ENCODE results near the gene RNF44.
"Not testable (repeated sequence)": the region's sequence is repeated elsewhere in the genome, so short reads cannot be mapped to it uniquely, and the experiment has no call there.

RNF44 gene

DNA sequence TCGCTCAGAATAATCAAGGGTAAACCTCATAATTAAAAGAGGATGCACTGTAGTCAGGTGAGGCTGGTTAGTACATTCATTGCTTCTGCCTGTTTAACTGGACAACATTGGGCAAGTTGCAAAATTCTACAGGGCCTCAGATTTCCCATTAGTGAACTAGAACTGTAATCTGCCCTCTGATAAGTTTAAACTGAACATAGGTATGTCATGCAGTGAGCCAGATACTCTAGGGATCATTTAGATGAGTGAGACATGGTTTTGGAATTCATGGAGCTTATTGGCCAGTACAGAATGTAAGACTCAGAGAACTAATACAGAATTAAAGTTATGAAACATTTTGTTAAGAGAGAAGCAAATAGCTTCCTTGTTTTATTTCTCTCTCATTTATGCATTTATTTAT lies 35.9 kb downstream of the RNF44 start:
- H3K36me3 ChIP-seq (ENCODE audit: control insufficient read depth in 2 of 2, insufficient read depth in 2 of 2, low read length in 2 of 2): peaks cover 48 to 58% of the 10 kb centered on the region in 2 donors
- no peaks in the 10 kb centered on the region for H3K9me3 ChIP-seq (ENCODE audit: control insufficient read depth in 2 of 2, low read length in 2 of 2)
- no peak overlapping the region for H3K27ac ChIP-seq (ENCODE audit: low read depth in 2 of 2, low read length in 2 of 2)
- no peaks in the 10 kb centered on the region for H3K4me1 ChIP-seq (ENCODE audit: control insufficient read depth in 2 of 2, insufficient read depth in 2 of 2, low read length in 2 of 2)
- no peaks in the 10 kb centered on the region for H3K27me3 ChIP-seq (ENCODE audit: control insufficient read depth in 2 of 2, insufficient read depth in 2 of 2, low read length in 2 of 2)
- H3K4me3 ChIP-seq (ENCODE audit: low read length in 2 of 2): no peak overlapping the region
- H3K9ac ChIP-seq (ENCODE audit: low read depth in 1 of 2, low read length in 2 of 2): no peak overlapping the region

- Histone ChIP-seq H3K9me3 (ENCODE audit: control insufficient read depth in 2 of 2, low read length in 2 of 2) (no peaks in the 10 kb centered on the region), H3K36me3 (ENCODE audit: control insufficient read depth in 2 of 2, insufficient read depth in 2 of 2, low read length in 2 of 2) (peaks cover 56 to 61% of the 10 kb centered on the region in 2 donors)
These were observed 36.7 kb downstream of the RNF44 start for GRCh38 chr5:176500511-176500910.

GRCh38 chr5:176499273-176499672 lies 37.9 kb downstream of the RNF44 start:
- Histone ChIP-seq H3K27me3 (ENCODE audit: control insufficient read depth in 2 of 2, insufficient read depth in 2 of 2, low read length in 2 of 2) (no peaks in the 10 kb centered on the region), H3K4me3 (ENCODE audit: low read length in 2 of 2) (no peak overlapping the region), H3K9ac (ENCODE audit: low read depth in 1 of 2, low read length in 2 of 2) (no peak overlapping the region), H3K36me3 (ENCODE audit: control insufficient read depth in 2 of 2, insufficient read depth in 2 of 2, low read length in 2 of 2) (peaks cover 60 to 67% of the 10 kb centered on the region in 2 donors), H3K27ac (ENCODE audit: low read depth in 2 of 2, low read length in 2 of 2) (no peak overlapping the region), H3K9me3 (ENCODE audit: control insufficient read depth in 2 of 2, low read length in 2 of 2) (no peaks in the 10 kb centered on the region), H3K4me1 (ENCODE audit: control insufficient read depth in 2 of 2, insufficient read depth in 2 of 2, low read length in 2 of 2) (no peaks in the 10 kb centered on the region)

More at GRCh38 chr5:176500511-176500910, 36.7 kb downstream of the RNF44 start:
- Histone ChIP-seq H3K9ac (ENCODE audit: low read depth in 1 of 2, low read length in 2 of 2) (no peak overlapping the region), H3K4me1 (ENCODE audit: control insufficient read depth in 2 of 2, insufficient read depth in 2 of 2, low read length in 2 of 2) (no peaks in the 10 kb centered on the region), H3K27ac (ENCODE audit: low read depth in 2 of 2, low read length in 2 of 2) (no peak overlapping the region), H3K4me3 (ENCODE audit: low read length in 2 of 2) (no peak overlapping the region), H3K27me3 (ENCODE audit: control insufficient read depth in 2 of 2, insufficient read depth in 2 of 2, low read length in 2 of 2) (no peaks in the 10 kb centered on the region)

DNA sequence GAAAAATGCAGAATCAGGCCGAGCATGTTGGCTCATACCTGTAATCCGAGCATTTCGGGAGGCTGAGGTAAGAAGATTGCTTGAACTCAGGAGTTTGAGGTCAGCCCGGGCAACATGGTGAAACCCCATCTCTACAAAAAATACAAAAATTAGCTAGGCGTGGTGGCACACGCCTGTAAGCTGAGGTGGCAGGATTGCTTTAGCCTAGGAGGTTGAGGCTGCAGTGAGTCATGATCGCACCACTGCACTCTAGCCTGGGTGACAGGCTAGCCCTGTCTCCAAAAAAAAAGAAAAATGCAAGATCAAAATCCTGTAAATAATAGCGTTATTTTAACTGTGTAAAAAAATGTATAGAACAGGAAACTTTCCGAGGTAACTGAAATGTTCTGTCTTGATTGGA lies 39.4 kb downstream of the RNF44 start:
- Histone ChIP-seq H3K4me3 (ENCODE audit: low read length in 2 of 2) (no peak overlapping the region), H3K9ac (ENCODE audit: low read depth in 1 of 2, low read length in 2 of 2) (no peak overlapping the region), H3K27me3 (ENCODE audit: control insufficient read depth in 2 of 2, insufficient read depth in 2 of 2, low read length in 2 of 2) (no peaks in the 10 kb centered on the region), H3K36me3 (ENCODE audit: control insufficient read depth in 2 of 2, insufficient read depth in 2 of 2, low read length in 2 of 2) (peaks cover 74 to 78% of the 10 kb centered on the region in 2 donors), H3K27ac (ENCODE audit: low read depth in 2 of 2, low read length in 2 of 2) (no peak overlapping the region), H3K4me1 (ENCODE audit: control insufficient read depth in 2 of 2, insufficient read depth in 2 of 2, low read length in 2 of 2) (no peaks in the 10 kb centered on the region), H3K9me3 (ENCODE audit: control insufficient read depth in 2 of 2, low read length in 2 of 2) (no peaks in the 10 kb centered on the region)

- H3K9me3 ChIP-seq (ENCODE audit: control insufficient read depth in 2 of 2, low read length in 2 of 2): no peaks in the 10 kb centered on the region
- H3K4me3 ChIP-seq (ENCODE audit: low read length in 2 of 2): no peak overlapping the region
- H3K27me3 ChIP-seq (ENCODE audit: control insufficient read depth in 2 of 2, insufficient read depth in 2 of 2, low read length in 2 of 2): no peaks in the 10 kb centered on the region
- no peaks in the 10 kb centered on the region for H3K4me1 ChIP-seq (ENCODE audit: control insufficient read depth in 2 of 2, insufficient read depth in 2 of 2, low read length in 2 of 2)
- H3K27ac ChIP-seq (ENCODE audit: low read depth in 2 of 2, low read length in 2 of 2): no peak overlapping the region
- H3K9ac ChIP-seq (ENCODE audit: low read depth in 1 of 2, low read length in 2 of 2): no peak overlapping the region
- peaks cover 69 to 74% of the 10 kb centered on the region in 2 donors for H3K36me3 ChIP-seq (ENCODE audit: control insufficient read depth in 2 of 2, insufficient read depth in 2 of 2, low read length in 2 of 2)
These were observed 44.8 kb downstream of the RNF44 start for GRCh38 chr5:176492431-176492830.

DNA sequence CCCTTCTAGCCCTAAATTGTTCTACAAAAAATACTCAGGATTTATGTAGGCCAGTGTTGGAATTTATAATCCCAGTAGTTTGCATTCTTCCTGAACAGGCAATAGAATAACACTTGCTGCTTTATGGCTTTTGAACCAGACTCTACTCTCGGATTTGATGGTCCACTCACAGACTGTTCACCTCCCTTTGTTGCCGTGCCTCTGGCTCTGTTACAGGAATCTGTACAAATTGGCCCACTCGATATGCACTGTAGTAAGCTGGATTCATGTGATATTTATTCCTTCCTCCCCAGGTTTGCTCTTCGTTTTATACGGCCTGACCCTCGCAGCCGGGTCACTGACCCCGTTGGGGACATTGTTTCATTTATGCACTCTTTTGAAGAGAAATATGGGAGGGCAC lies 45.3 kb downstream of the RNF44 start:
- peaks cover 67 to 74% of the 10 kb centered on the region in 2 donors for H3K36me3 ChIP-seq (ENCODE audit: control insufficient read depth in 2 of 2, insufficient read depth in 2 of 2, low read length in 2 of 2)

DNA sequence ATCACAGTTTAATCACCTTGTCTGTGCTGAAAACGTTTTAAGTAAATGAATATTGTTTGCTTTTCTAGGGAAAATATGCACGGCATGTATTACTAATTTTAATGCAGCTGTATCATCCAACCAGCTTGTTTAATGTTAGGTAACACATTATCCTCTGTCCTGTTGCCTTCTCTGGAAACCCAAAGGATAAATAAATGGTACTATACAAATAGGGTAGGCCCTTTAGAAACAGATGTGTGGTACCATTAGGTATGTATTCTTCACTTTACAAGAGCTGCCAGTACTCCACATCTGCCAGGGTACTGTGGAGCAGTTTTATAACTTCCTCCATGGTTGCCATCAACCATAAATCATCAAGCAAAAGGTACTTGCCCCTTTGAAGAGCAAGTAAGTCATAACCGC lies 46.1 kb downstream of the RNF44 start:
- Histone ChIP-seq H3K36me3 (ENCODE audit: control insufficient read depth in 2 of 2, insufficient read depth in 2 of 2, low read length in 2 of 2) (peaks cover 63 to 72% of the 10 kb centered on the region in 2 donors), H3K4me3 (ENCODE audit: low read length in 2 of 2) (no peak overlapping the region), H3K9ac (ENCODE audit: low read depth in 1 of 2, low read length in 2 of 2) (no peak overlapping the region), H3K27ac (ENCODE audit: low read depth in 2 of 2, low read length in 2 of 2) (no peak overlapping the region), H3K27me3 (ENCODE audit: control insufficient read depth in 2 of 2, insufficient read depth in 2 of 2, low read length in 2 of 2) (no peaks in the 10 kb centered on the region), H3K9me3 (ENCODE audit: control insufficient read depth in 2 of 2, low read length in 2 of 2) (no peaks in the 10 kb centered on the region), H3K4me1 (ENCODE audit: control insufficient read depth in 2 of 2, insufficient read depth in 2 of 2, low read length in 2 of 2) (no peaks in the 10 kb centered on the region)

More for the DNA sequence above, 45.3 kb downstream of the RNF44 start:
- no peaks in the 10 kb centered on the region for H3K27me3 ChIP-seq (ENCODE audit: control insufficient read depth in 2 of 2, insufficient read depth in 2 of 2, low read length in 2 of 2)
- H3K4me3 ChIP-seq (ENCODE audit: low read length in 2 of 2): no peak overlapping the region
- H3K27ac ChIP-seq (ENCODE audit: low read depth in 2 of 2, low read length in 2 of 2): no peak overlapping the region
- H3K9ac ChIP-seq (ENCODE audit: low read depth in 1 of 2, low read length in 2 of 2): no peak overlapping the region
- no peaks in the 10 kb centered on the region for H3K4me1 ChIP-seq (ENCODE audit: control insufficient read depth in 2 of 2, insufficient read depth in 2 of 2, low read length in 2 of 2)
- H3K9me3 ChIP-seq (ENCODE audit: control insufficient read depth in 2 of 2, low read length in 2 of 2): no peaks in the 10 kb centered on the region

DNA sequence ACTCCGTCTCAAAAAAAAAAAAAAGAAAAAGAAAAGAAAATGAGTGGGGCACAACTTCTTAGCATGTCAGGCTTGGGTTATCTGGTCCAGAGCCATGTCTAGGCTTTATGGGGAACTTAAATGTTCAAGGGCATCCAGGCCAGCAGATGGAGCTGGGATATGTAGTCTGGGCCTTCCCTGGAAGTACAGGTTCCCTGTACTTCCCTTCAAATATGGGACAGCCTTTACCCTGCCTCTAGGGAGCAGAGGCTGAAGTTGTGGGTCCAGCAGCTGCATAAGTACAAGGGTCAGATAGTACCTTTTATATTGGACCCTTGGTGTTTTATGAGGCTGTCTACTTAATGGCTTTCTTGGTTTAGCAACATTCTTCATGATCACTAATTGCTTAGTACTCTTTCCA lies 46.9 kb downstream of the RNF44 start:
- Histone ChIP-seq H3K27me3 (ENCODE audit: control insufficient read depth in 2 of 2, insufficient read depth in 2 of 2, low read length in 2 of 2) (no peaks in the 10 kb centered on the region), H3K36me3 (ENCODE audit: control insufficient read depth in 2 of 2, insufficient read depth in 2 of 2, low read length in 2 of 2) (peaks cover 60 to 70% of the 10 kb centered on the region in 2 donors), H3K4me1 (ENCODE audit: control insufficient read depth in 2 of 2, insufficient read depth in 2 of 2, low read length in 2 of 2) (no peaks in the 10 kb centered on the region), H3K4me3 (ENCODE audit: low read length in 2 of 2) (no peak overlapping the region), H3K9ac (ENCODE audit: low read depth in 1 of 2, low read length in 2 of 2) (no peak overlapping the region), H3K27ac (ENCODE audit: low read depth in 2 of 2, low read length in 2 of 2) (no peak overlapping the region), H3K9me3 (ENCODE audit: control insufficient read depth in 2 of 2, low read length in 2 of 2) (no peaks in the 10 kb centered on the region)

- no peak overlapping the region for H3K27ac ChIP-seq (ENCODE audit: low read depth in 2 of 2, low read length in 2 of 2)
- no peaks in the 10 kb centered on the region for H3K27me3 ChIP-seq (ENCODE audit: control insufficient read depth in 2 of 2, insufficient read depth in 2 of 2, low read length in 2 of 2)
- no peaks in the 10 kb centered on the region for H3K9me3 ChIP-seq (ENCODE audit: control insufficient read depth in 2 of 2, low read length in 2 of 2)
- peaks cover 51 to 62% of the 10 kb centered on the region in 2 donors for H3K36me3 ChIP-seq (ENCODE audit: control insufficient read depth in 2 of 2, insufficient read depth in 2 of 2, low read length in 2 of 2)
- H3K4me1 ChIP-seq (ENCODE audit: control insufficient read depth in 2 of 2, insufficient read depth in 2 of 2, low read length in 2 of 2): no peaks in the 10 kb centered on the region
- no peak overlapping the region for H3K9ac ChIP-seq (ENCODE audit: low read depth in 1 of 2, low read length in 2 of 2)
- no peak overlapping the region for H3K4me3 ChIP-seq (ENCODE audit: low read length in 2 of 2)
These were observed 48.1 kb downstream of the RNF44 start for GRCh38 chr5:176489077-176489476.

- not testable (repeated sequence) for H3K4me1 ChIP-seq (ENCODE audit: control insufficient read depth in 2 of 2, insufficient read depth in 2 of 2, low read length in 2 of 2); H3K9me3 ChIP-seq (ENCODE audit: control insufficient read depth in 2 of 2, low read length in 2 of 2); H3K9ac ChIP-seq (ENCODE audit: low read depth in 1 of 2, low read length in 2 of 2); H3K27ac ChIP-seq (ENCODE audit: low read depth in 2 of 2, low read length in 2 of 2); H3K4me3 ChIP-seq (ENCODE audit: low read length in 2 of 2); H3K27me3 ChIP-seq (ENCODE audit: control insufficient read depth in 2 of 2, insufficient read depth in 2 of 2, low read length in 2 of 2)
- peaks cover 32 to 42% of the 10 kb centered on the region in 2 donors for H3K36me3 ChIP-seq (ENCODE audit: control insufficient read depth in 2 of 2, insufficient read depth in 2 of 2, low read length in 2 of 2)
These were observed 50.0 kb downstream of the RNF44 start for GRCh38 chr5:176487160-176487559.

DNA sequence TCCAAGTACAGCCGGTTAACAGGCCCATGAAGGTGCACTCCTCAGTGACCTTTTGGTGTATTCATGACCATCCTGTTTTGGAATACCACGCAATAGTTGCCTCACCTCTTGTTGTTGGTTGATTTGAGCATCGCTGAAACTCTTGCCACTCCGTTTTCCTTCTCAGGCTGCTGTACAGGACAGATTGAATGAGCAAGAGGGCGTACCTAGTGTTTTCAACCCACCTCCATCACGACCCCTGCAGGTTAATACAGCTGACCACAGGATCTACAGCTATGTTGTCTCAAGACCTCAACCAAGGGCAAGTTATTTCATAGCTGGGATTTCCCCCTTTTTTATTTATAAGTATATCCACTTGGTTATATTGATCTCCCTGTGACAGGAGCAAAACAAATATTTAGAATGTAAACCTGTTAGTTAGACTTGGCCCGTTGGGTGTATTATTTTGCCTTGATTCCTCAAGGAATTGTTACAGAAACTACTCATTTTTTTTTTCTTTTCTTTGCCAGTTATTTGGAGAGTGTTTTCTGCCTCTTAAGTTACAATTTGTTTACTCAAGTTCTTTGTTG lies 50.9 kb downstream of the RNF44 start:
- H3K4me3 ChIP-seq (ENCODE audit: low read length in 2 of 2): no peak overlapping the region
- no peak overlapping the region for H3K9ac ChIP-seq (ENCODE audit: low read depth in 1 of 2, low read length in 2 of 2)
- H3K36me3 ChIP-seq (ENCODE audit: control insufficient read depth in 2 of 2, insufficient read depth in 2 of 2, low read length in 2 of 2): peaks cover 24 to 38% of the 10 kb centered on the region in 2 donors
- H3K9me3 ChIP-seq (ENCODE audit: control insufficient read depth in 2 of 2, low read length in 2 of 2): no peaks in the 10 kb centered on the region
- H3K27me3 ChIP-seq (ENCODE audit: control insufficient read depth in 2 of 2, insufficient read depth in 2 of 2, low read length in 2 of 2): no peaks in the 10 kb centered on the region
- no peaks in the 10 kb centered on the region for H3K4me1 ChIP-seq (ENCODE audit: control insufficient read depth in 2 of 2, insufficient read depth in 2 of 2, low read length in 2 of 2)
- no peak overlapping the region for H3K27ac ChIP-seq (ENCODE audit: low read depth in 2 of 2, low read length in 2 of 2)
